GM12865 (cell line): Measurements from ENCODE around the gene APLP1.

Experiments
- DNase-seq: peaks from one replicate; pipeline ENCODE4 v3.0.0; 2010; ENCODE audit warnings: low read depth
- H3K4me3 ChIP-seq: 2 replicates; pipeline ENCODE4 v1.5.1; 2011; ENCODE audit warnings: mild to moderate bottlenecking, low read depth, low read length, control low read depth
- TF ChIP-seq, protein P1 (sequence below): IDR thresholded peaks from 2 replicates; pipeline ENCODE4 v1.5.1; 2011; ENCODE audit warnings: low read length, control low read depth, low read depth, inconsistent platforms; ENCODE audit not compliant: insufficient read depth; ENCODE audit errors: missing control alignments

APLP1 gene

DNA sequence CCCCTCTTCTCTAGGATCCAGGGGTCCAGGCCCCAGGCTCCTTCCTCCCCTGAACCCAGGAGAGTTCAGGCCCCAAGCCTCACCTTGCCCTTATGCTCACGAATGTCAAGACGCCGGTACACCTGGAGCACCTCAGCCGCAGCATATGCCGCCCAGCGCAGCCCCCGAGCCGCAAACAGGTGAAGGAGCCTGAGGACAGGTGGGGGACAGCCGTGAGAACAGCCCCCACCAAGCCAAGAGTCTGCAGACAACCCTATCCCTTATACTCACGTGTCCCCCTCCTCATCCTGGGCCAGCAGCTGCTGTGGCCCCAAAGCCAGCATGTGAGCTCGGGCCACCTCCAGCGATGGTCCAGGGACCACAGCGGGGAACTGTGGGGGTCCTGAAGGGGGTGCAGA lies 28.3 kb downstream of the APLP1 start:
- TF ChIP-seq, protein P1, sequence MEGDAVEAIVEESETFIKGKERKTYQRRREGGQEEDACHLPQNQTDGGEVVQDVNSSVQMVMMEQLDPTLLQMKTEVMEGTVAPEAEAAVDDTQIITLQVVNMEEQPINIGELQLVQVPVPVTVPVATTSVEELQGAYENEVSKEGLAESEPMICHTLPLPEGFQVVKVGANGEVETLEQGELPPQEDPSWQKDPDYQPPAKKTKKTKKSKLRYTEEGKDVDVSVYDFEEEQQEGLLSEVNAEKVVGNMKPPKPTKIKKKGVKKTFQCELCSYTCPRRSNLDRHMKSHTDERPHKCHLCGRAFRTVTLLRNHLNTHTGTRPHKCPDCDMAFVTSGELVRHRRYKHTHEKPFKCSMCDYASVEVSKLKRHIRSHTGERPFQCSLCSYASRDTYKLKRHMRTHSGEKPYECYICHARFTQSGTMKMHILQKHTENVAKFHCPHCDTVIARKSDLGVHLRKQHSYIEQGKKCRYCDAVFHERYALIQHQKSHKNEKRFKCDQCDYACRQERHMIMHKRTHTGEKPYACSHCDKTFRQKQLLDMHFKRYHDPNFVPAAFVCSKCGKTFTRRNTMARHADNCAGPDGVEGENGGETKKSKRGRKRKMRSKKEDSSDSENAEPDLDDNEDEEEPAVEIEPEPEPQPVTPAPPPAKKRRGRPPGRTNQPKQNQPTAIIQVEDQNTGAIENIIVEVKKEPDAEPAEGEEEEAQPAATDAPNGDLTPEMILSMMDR, result no peak
- no peak overlapping the region for H3K4me3 ChIP-seq

GRCh38 chr19:35897706-35898451 lies 29.5 kb downstream of the APLP1 start:
- H3K4me3 ChIP-seq, result peak overlapping the region; percentile 99

More for the DNA sequence above, 28.3 kb downstream of the APLP1 start:
- no peak for DNase-seq

GRCh38 chr19:35898499-35898809 lies 30.1 kb downstream of the APLP1 start:
- TF ChIP-seq, protein P1, result no peak
- peak overlapping the region; percentile 99 for H3K4me3 ChIP-seq
- DNase-seq, result no peak

More at GRCh38 chr19:35897706-35898451, 29.5 kb downstream of the APLP1 start:
- TF ChIP-seq, protein P1, result no peak
- DNase-seq, result no peak

DNA sequence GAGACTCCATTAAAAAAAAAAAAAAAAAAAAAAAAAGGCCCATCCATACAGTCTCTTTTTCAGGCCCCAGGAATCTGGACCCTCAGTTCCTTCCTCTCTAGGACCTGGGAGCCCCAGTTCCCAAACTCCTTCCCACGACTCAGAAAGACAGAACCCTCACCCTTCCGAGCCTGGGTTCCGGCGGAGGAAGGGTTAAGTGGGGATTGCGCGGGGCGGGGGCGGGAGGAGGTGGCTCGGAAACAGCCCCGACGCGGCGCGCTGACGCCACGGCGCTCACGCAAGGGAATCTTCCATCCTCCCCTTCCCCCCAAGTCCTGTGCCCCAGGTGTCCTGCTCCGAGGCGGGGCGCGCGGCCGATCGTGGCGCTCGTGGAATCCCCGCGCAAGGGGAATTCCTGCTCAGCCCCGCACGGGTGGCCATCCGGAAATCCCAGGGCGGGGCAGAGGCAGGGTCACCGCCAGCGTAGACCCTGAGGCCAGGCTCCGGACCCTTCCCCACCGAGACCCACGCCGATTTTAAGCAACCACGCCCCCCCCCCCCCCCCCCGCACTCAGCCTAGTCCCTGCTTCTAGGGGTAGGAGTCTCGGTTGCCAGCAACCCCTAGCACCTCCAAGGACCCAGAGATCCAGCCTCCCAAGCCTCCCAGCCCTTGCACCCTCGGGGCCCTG lies 31.3 kb downstream of the APLP1 start:
- DNase-seq, result peak; percentile 95
- peak overlapping the region; percentile 99 for H3K4me3 ChIP-seq
- TF ChIP-seq, protein P1, result no peak

DNA sequence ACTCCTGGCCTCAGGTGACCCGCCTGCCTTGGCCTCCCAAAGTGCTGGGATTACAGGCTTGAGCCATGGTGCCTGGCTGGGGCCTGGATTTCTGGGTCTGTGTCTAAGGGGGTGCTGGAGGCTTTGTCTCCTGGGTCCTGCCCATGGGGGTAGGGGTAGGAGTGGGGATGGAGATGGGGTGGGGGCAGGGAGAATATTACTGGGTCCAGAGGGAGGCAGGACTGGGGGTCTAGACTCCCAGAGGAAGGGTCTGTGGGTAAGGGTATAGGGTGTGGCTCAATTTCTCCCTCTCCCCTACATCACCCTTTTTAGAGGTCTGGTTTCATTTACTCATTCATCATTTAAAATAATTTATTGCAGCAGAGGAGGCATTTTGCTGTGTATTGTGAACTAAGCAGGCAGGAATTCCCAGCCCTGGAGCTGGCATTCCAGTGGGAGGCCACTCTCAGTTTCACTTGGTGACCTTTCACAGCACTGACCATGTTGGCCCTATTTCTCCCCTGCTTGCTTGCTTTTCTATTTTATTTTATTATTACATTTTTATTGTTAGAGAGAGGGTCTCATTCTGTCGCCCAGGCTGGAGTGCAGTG lies 32.8 kb downstream of the APLP1 start:
- DNase-seq, result no peak
- TF ChIP-seq, protein P1, result no peak
- peak overlapping the region; percentile 99 for H3K4me3 ChIP-seq

DNA sequence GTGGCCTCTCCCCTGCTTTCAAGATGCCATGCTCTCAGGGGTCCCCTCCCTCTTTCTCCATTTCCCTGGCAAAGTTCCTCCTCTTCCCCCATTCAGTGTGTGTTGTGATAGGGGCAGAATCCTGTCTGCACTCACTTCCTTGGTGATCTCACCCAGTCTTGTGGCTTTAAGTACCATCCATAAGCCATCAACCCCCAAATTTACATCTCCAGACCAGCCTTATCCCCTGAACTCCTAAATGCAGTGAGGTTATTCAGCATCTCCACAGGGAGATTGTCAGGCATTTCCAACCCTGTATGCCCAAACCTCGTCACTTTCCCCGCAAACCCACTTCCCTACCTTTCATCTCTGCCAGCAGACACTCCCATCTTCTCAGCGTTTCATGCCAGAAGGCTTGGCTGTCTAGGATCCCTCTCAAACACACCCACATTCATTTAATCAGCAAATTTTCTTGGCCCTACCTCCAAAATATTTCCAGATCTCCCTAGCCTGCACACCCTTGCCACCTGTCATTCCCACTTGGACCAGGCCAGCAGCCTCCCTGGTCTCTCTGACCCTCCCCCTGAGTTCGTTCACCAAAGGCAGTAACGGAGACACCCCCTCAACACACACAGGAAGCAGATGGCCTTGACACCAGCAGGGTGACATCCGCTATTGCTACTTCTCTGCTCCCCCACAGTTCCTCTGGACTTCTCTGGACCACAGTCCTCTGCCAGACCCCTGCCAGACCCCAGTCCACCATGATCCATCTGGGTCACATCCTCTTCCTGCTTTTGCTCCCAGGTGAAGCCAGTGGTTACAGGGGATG lies 33.7 kb downstream of the APLP1 start, which contains the start of gene HCST:
HCST (plus strand) TSS at position 676 of the 808 bp plus-strand sequence; CDS start at position 741, 65 bp downstream.
- DNase-seq, result peak; percentile 70
- H3K4me3 ChIP-seq, result peak within 1 kb of the TSS; percentile 99
- TF ChIP-seq, protein P1, result no peak
